NCI-H345 (cell line): ENCODE results near the gene UGT3A1.
"Not testable (repeated sequence)": the region's sequence is repeated elsewhere in the genome, so short reads cannot be mapped to it uniquely, and the experiment has no call there.

Experiments used
- DNase-seq: peaks from one replicate; lab custom pipeline; 2025; lab: John Stamatoyannopoulos, UW

The UGT3A1 gene, protein sequence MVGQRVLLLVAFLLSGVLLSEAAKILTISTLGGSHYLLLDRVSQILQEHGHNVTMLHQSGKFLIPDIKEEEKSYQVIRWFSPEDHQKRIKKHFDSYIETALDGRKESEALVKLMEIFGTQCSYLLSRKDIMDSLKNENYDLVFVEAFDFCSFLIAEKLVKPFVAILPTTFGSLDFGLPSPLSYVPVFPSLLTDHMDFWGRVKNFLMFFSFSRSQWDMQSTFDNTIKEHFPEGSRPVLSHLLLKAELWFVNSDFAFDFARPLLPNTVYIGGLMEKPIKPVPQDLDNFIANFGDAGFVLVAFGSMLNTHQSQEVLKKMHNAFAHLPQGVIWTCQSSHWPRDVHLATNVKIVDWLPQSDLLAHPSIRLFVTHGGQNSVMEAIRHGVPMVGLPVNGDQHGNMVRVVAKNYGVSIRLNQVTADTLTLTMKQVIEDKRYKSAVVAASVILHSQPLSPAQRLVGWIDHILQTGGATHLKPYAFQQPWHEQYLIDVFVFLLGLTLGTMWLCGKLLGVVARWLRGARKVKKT

GRCh38 chr5:35990941-35991611, at the start of gene UGT3A1:
Gene UGT3A1, minus strand, starts transcription at chr5:35991390. Its CDS starts 150 bp downstream, at chr5:35991240.
- no peak for DNase-seq

DNA sequence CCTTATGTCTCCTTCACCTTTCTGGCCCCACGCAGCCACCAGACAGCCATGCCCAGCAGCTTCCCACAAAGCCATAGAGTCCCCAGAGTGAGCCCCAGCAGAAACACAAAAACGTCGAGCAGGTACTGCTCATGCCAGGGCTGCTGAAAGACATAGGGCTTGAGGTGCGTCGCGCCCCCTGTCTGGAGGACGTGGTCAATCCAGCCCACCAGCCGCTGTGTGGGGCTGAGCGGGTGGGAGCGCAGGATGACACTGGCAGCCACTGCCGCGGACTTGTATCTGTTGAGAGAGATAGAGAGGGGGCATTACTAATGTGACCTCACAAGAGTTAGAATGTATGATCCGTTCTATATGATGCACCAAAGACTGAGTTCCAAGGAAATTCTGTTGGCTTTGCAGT, 44.5 kb upstream of the UGT3A1 start:
- no peak for DNase-seq

DNA sequence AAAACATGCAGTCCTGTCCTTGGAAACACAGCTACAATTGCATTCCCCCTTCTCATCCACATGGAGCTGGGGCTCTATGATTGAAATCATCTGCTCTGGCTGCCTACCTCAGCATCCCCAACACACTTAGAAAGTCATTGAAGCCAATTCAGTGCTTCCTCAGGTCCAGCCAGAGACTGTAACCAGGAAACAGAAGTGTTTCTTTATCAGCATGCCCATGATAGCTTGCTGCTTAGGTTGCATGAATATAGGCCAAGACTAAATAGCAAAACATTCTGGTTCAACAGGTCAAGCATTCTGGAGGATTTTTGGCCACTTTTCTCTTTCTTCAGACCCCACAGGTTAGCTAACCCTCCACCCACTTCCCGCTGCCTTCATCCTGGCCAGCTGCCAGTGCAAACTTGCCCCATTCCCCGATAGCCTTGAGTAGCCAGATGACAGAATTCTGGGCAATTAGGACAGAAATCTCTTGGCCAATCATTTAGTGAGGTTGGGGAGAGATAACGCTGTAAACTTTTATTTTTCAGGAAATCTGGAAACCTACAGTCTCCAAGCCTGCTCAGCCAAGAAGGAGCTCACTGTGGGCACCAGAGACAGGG, 43.4 kb upstream of the UGT3A1 start:
- DNase-seq = not testable (repeated sequence)

- no peak for DNase-seq
These were observed 42.3 kb upstream of the UGT3A1 start for GRCh38 chr5:36033486-36033885.

DNA sequence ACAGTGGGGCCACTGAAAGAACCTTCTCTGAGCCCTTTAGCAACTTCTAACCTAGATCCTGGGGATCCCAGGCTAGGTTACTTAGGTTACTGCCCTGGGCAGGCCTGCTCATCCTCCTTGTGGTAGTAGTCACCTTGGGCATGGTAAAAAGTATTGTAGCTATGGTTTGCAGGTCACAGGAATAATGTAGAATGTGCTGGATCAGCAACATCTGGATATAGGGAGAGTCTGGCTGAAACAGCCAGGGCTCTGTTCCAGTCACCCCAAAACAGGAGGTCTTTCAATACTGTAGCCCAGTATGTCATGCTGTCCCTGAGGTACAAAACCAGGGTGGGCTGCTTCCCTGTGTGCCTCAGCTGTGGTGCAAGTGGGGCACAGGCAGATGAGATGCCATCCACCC, 41.9 kb upstream of the UGT3A1 start:
- DNase-seq = no peak

DNA sequence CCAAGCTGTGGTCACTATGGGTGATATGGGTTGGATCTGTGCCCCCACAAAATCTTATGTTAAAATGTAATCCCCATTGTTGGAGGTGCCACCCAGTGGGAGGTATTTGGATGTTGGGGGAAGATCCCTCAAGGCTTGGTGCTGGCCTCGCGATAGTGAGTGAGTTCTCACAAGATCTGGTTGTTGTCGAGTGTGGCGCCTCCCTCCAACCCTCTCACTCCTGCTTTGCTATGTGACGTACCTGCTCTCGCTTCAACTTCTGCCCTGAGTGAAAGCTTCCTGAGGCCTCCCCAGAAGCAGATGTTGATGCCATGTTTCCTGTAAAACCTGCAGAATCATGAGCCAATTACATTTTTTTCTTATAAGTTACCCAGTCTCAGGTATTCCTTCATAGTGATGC, 40.0 kb upstream of the UGT3A1 start:
- no peak for DNase-seq

- no peak for DNase-seq
These were observed 38.7 kb upstream of the UGT3A1 start for GRCh38 chr5:36029914-36030313.

DNA sequence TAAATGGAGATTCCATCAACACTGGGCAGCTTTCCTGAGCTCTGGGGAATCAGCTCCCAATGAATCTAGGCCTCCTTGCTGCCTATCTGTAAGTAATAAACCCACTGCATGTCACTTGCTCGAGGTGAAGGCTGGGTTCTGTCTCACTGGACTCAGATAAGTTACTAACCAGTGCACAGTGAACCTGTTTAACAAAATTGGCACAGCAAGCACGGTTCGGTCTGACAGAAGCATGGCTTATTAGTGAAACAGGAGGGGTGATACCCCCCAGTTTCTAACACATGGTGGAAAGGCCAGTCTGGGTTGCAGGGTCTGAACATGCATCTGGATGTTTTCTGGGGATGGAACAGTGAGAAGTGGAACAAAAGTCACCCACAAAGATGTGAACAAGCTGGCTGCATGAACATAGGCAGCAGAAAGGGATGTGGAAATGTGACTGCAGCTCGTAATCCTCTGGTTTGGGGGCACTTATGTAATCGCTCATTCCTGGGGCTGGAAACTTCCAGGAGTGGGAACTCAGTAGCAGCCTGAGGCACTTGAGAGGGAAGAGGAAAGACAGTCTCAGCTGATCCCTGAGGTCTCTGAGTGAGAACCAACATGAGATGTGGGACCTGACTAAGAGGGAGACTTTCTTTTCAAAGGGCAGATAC, 37.8 kb upstream of the UGT3A1 start:
- no peak for DNase-seq

DNA sequence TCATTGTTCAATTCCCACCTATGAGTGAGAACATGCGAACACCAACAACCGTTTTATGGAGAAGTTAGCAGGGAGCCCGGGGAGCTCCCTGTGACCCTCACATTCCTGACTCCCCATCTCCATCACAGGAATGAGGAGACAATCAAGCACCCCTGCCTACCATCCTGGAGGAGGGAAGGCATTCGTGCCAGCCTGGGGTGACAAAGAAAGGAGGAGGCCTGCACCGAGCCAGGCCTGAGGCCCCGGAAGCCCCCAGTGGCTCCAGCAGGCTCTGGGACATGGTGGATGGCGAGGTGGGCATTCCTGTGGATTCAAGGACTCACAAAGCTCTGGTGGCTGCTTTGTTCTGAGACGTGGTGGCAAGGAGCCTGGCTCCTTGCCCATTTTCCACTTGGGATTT, 36.5 kb upstream of the UGT3A1 start:
- no peak for DNase-seq

- DNase-seq = no peak
These were observed 35.7 kb upstream of the UGT3A1 start for GRCh38 chr5:36026706-36027465.

- not testable (repeated sequence) for DNase-seq
These were observed 31.1 kb upstream of the UGT3A1 start for GRCh38 chr5:36022246-36022645.

- not testable (repeated sequence) for DNase-seq
These were observed 28.4 kb upstream of the UGT3A1 start for GRCh38 chr5:36019584-36019983.

- no peak for DNase-seq
These were observed 26.4 kb upstream of the UGT3A1 start for GRCh38 chr5:36017622-36018021.

GRCh38 chr5:36017004-36017403, 25.8 kb upstream of the UGT3A1 start:
- no peak for DNase-seq

DNA sequence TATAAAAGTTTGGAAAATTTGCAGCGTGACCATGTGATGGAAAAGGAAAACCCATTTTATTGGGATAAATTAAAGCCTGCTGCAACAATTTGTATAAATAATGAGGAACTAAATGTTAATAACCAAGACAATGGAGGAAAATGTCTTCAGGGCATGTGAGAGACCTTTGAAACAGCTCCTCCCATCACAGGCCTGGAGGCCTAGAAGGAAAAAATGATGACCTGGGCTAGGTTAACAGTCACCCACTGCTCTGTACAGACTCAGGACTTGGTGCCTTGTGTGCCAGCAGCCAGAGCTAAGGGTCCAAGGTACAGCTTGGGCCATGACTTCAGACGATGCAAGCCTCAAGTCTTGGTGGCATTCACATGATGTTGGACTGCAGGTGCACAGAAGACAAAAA, 22.0 kb upstream of the UGT3A1 start:
- DNase-seq = no peak

- no peak for DNase-seq
These were observed 18.5 kb upstream of the UGT3A1 start for GRCh38 chr5:36009698-36010097.

DNA sequence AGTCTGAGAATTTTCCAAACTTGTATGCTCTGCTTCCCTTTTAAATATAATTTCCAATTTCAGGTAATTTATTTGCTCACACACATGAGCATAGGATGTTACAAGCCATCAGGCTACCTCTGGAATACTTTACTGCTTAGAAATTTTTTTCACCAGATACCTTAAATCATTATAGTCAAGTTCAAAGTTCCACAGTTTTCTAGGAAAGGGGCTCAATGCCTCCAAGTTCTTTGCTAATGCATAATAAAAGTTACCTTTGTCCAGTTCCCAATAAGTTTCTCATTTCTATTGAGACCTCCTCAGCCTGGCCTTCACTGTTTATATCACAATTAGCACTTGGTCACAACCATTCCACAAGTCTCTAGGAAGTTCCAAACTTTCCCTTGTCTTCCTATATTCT, 16.2 kb upstream of the UGT3A1 start:
- no peak for DNase-seq

DNA sequence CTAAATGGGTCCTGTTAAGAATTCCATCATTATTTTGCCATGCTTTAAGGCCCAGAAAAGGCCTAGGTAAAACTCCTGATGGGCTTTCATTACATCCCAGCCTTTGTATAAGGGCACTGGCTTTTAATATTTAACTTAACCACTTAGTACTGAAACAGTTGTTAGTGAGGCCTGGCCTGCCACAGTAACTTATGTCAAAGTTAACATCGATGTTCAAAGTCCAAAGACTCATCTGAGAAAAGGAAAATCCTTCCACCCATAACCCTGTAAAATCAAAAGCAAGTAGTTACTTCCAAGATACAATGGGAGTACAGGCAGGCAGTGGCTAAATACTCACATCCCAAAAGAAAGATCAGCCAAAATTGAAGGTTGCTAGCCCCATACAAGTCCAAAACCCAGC, 15.0 kb upstream of the UGT3A1 start:
- DNase-seq = no peak

- no peak for DNase-seq
These were observed 9.8 kb upstream of the UGT3A1 start for GRCh38 chr5:36001032-36001431.

GRCh38 chr5:35999547-35999946, 8.4 kb upstream of the UGT3A1 start:
- DNase-seq = no peak

- DNase-seq = no peak
These were observed 4.9 kb upstream of the UGT3A1 start for GRCh38 chr5:35996076-35996475.

DNA sequence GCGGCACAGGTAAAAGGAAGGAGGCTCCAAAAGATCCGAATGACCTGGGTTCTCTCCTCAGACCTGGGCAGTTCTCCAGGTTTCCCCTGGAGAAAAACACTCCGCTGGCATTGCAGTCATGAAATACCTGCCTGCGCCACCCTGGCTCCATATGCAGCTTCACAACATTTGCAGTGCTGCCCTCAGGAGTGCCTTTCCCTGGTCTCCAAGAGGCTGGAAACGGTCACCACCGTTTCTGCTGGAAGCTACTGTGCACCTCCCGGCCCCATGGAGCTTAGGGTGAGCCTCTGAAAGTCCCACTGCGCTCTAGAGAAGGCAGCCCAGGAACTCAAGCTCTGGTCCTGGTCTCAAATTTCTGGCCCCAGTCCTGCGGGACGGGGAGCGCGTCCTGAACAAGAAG, 670 bp downstream of the UGT3A1 start:
- no peak for DNase-seq
